GM12878 (cell line): Measurements from ENCODE around the gene RBM18.

Experiments
- CTCF ChIP-seq, 3 experiments: IDR thresholded peaks in 2 of 3; conservative IDR thresholded peaks in 1 of 3; 2 replicates each; pipeline ENCODE4 v1.5.1; 2011; ENCODE audit warnings: low read depth in 3 of 3, low read length in 3 of 3, mild to moderate bottlenecking in 3 of 3, control low read depth in 2 of 3, moderate library complexity in 2 of 3, inconsistent platforms in 1 of 3, mixed read lengths in 1 of 3; ENCODE audit not compliant: control insufficient read depth in 2 of 3, insufficient read depth in 1 of 3; ENCODE audit errors: extremely low read depth in 1 of 3
- REST ChIP-seq: IDR thresholded peaks from 2 replicates; pipeline ENCODE4 v1.6.1; 2012; ENCODE audit warnings: mild to moderate bottlenecking, low read depth, low read length
- TAF1 ChIP-seq: IDR thresholded peaks from 2 replicates; pipeline ENCODE4 v1.6.1; 2011; ENCODE audit warnings: mild to moderate bottlenecking, low read depth, low read length, borderline replicate concordance
- TARDBP ChIP-seq: IDR thresholded peaks from 2 replicates; pipeline ENCODE4 v1.6.1; 2016; ENCODE audit warnings: borderline replicate concordance
- USF2 ChIP-seq: IDR thresholded peaks from 2 replicates; pipeline ENCODE4 v1.6.1; 2011; ENCODE audit warnings: low read depth, low read length, improper control_type of control experiment, borderline replicate concordance
- YY1 ChIP-seq: IDR thresholded peaks from 2 replicates; pipeline ENCODE4 v1.6.1; 2011; ENCODE audit warnings: low read depth, mild to moderate bottlenecking, low read length
- ZBTB33 ChIP-seq: fragments of 450-650 bp; IDR thresholded peaks from 2 replicates; pipeline ENCODE4 v1.6.1; 2017; ENCODE audit warnings: mild to moderate bottlenecking
- ZNF274 ChIP-seq: IDR thresholded peaks from one replicate; pipeline ENCODE4 v1.8.0; 2011; ENCODE audit not compliant: insufficient read length, insufficient read depth

- TF ChIP-seq ZBTB33: no peak
- TF ChIP-seq REST: no peak
- no peak for TF ChIP-seq ZNF274
- TF ChIP-seq TAF1: no peak
- TF ChIP-seq YY1: no peak
- TF ChIP-seq CTCF (IDR thresholded peaks at IDR 0.05 in 2 of 3, conservative IDR thresholded peaks at IDR 0.05 in 1 of 3; ENCODE audit: control insufficient read depth in 2 of 3, extremely low read depth in 1 of 3, insufficient read depth in 1 of 3, low read depth in 3 of 3, low read length in 3 of 3): no peak
- no peak for TF ChIP-seq TARDBP
- no peak for TF ChIP-seq USF2
Measured at GRCh38 chr9:122188369-122188768, 76.3 kb downstream of the RBM18 start.
